HEK293T (cell line): ENCODE measurements around the gene GTF3C1.

ENCODE experiments used
- BHLHE40 ChIP-seq: fragments of 450-650 bp; IDR thresholded peaks from 2 replicates; pipeline ENCODE4 v1.6.1; 2016; ENCODE audit warnings: mild to moderate bottlenecking, moderate library complexity, borderline replicate concordance
- FOXK2 ChIP-seq: fragments of 450-650 bp; IDR thresholded peaks from 2 replicates; pipeline ENCODE4 v1.6.1; 2016; ENCODE audit warnings: mild to moderate bottlenecking
- FOXM1 ChIP-seq: fragments of 450-650 bp; IDR thresholded peaks from 2 replicates; pipeline ENCODE4 v1.6.1; 2017; ENCODE audit warnings: mild to moderate bottlenecking, borderline replicate concordance
- SUZ12 ChIP-seq: fragments of 450-650 bp; IDR thresholded peaks from 2 replicates; pipeline ENCODE4 v1.6.1; 2016; ENCODE audit warnings: mild to moderate bottlenecking
- ZNF384 ChIP-seq: fragments of 450-650 bp; IDR thresholded peaks from 2 replicates; pipeline ENCODE4 v1.6.1; 2016

DNA sequence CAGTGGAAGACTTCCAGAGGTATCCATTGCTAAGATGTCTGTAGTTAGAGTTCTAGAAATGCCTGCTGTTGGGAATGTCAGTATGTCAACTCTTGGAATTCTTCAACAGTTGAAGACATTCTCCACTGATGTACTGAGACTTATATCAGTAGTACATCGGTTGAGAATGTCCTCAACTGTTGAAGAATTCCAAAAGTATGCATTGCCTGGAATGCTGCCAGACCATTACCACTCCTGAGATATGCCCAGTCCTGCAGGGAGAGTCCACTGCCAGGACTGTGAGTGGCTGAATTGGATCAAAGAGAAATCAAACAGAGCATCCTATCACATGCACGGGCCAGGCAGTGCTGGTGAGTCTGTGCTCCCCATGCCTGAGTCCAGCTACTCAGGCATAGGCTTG is 105.7 kb downstream of the GTF3C1 start:
- no peak for TF ChIP-seq SUZ12
- TF ChIP-seq FOXM1, result no peak
- TF ChIP-seq ZNF384, result no peak
- no peak for TF ChIP-seq FOXK2
- no peak for TF ChIP-seq BHLHE40
